Measurements from ENCODE around the gene RPGRIP1. TPM values are rescaled to one million over a fixed set of nuclear protein-coding genes. Genes with fewer than 3 reads are reported as not detected.
"Not testable (repeated sequence)": the region's sequence is repeated elsewhere in the genome, so short reads cannot be mapped to it uniquely, and the experiment has no call there.

RPGRIP1 gene
- total RNA-seq, 1 experiment from 2014 or later: 0.05 TPM

DNA sequence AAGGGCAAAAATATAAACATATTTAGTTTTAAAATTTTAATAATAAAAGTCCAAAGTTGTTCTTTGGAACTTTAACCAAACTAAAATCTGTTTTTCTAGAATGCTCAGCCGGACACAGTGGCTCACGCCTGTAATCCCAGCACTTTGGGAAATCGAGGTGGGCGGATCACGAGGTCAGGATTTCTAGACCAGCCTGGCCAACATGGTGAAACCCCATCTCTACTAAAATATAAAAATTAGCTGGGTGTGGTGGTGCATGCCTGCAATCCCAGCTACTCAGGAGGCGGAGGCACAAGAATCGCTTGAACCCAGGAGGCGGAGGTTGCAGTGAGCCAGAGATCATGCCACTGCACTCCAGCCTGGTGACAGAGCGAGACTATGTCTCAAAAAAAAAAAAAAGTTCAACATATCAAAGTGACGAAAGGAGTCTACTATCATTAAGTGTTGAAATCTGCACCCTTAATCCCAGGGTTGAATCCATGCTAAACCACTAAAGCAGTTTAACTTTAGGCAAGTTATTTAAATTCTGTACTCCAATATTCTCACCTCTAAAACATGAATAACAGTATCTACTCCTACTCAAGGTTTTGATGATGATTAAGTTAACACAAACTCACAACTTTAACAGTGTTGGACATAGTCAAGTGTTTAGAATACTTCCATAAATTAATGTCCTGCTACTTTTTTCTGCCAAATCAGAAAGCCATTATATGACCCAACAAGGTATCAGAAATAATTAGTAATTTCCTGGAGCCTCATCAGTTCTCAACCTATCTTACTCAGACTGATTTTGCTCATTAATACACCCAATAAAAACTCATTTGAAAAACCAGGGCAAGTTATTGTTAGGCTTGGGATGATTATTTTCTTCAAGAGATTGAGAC, 21.6 kb upstream of the RPGRIP1 start:
- DNase-seq (ENCODE audit: extremely low read depth, low read depth): no peak

DNA sequence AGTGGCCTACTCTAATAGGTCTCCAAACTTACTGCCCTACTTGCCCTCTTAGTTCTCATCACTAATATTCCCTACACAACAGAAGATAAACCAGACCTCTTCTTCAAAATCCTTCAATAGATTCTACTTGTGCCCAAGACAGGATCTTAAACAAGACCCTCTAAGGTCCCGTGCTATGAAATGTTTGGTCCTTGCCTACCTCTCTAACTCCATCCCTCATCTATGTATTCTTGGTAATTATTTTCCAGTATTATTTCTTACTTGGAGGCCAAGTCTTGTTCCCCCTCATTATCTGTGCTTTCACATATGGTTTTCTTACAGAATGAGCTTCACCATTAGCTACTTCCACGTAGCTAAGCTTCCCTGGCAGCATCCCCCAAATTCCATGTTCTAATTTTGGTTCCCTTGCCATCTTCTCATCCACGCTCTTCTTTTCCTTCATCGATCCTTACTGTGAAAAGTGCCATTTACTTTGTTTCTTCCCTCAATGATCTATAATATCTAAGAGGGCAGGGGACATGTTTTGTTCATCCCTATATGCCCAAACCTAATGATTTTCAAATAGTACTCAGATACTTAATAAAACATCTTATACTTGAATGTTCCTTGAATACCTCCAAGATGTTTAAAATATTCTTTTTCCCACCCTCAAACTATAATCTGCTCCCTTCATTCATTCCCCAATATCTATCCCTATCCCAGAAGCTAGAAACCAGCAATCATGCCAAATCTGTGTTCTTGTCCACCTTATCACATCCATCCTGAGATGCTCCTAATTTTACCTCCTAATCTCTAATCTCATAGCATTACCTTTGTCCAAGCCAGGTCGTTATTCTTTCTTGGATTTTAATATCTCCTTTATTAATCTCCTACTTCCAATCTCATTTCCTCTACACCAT, 20.7 kb upstream of the RPGRIP1 start:
- no peak for DNase-seq (ENCODE audit: extremely low read depth, low read depth)

DNA sequence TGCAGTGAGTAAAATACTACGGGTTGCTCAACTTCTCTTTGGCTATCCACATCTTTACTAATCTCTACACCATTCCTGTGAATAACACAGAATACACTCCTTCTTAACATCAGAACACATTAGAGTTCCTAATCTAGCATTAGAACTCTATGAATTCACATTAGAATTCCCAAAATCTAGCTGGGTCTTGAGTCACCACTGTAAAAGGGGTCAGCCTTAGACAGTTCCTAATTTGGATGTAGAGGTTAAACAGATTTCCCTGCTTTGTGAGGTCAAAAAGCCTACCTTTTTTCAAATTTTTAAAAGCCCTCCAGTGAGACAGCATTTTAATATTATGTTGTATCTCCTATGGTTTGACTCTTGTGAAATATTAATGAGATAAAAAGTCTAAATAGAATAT, 18.1 kb upstream of the RPGRIP1 start:
- no peak for DNase-seq (ENCODE audit: extremely low read depth, low read depth)

DNA sequence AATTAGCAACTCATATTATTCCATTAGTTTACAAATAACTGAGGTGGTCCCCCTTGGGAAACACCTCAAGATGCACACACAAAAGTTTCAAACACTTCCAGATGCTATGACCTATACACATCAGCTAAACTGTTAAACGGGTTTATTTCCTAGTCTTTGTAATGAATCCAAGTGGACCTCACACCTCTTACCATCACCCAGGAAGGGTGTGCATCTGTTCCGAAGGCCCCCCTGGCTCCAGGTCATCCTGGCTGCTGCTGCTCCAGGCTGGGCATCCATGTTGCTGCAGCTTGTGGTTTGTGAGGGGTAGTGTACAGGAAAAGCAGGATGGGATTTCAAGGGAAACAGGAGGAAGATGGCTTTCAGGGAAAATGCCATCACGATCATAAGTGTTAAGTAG, 17.5 kb upstream of the RPGRIP1 start:
- no peak for DNase-seq (ENCODE audit: extremely low read depth, low read depth)

DNA sequence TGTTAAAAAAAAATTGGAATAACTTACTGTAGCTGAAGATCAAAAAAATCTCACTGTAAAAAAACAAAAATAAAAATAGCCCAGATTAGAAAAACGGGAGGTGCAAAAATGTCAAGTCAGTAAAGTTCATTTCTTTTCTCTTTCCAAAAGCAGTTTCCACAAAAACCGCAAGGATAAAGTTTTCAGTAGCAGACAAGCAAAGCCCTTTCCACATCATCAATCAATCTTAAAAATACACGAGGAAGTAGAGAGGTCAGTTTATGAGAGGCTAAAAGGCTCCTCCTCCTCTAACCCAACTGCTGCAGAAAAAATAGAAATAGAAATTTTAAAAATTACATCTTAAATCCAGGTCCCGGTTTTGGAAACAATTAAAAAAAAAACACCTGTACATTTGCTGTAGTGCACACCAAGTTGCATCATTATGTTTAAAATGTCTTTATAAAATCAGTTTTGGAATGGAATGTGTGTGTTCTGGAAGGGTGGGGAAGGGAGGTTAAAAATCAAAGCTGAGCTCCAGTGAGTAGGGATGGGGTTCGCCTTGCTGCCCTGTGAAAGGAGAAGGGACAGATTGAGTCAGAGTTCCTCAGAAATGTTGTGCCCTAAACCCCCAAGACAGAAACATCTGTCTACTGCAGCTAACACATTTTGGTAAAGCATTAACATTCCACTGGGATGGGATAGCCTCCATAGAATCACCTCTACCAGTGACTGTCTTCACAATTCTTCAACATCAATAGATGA, 16.4 kb upstream of the RPGRIP1 start:
- DNase-seq (ENCODE audit: extremely low read depth, low read depth): no peak

DNA sequence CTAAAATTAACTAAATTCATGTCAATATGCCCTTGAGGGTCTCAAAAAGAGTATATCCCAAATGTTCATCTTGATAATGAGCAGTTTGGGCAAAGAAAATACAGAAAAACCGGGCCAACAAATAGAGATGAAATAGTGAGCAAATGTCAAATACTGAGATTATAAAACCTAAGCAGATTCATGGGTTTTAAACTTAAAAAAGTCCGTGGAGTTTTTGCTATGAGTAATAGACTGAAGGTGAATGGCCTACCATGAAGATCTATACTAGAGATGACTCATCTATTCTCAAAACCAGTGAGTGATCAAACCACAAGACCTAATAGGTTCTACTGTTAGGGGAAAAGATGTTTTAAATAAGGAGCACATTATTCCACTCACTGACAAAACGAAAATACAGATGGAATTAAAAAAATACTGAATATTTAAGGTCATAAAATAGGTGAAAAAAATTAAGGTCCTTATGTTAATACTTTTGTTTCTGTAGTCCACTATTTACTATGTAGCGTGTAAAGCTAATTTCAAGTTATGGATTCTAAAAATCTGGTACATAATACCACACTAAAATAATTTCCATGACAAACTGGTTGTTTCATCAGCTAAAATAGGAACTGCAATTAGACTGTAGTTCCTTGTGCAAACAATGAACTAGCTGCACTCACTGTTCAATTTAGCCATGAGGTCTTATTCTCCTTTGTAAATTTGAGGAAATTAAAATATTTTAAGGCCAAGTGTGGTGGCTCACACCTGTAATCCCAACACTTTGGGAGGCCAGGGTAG, 15.7 kb upstream of the RPGRIP1 start:
- DNase-seq (ENCODE audit: extremely low read depth, low read depth): no peak

DNA sequence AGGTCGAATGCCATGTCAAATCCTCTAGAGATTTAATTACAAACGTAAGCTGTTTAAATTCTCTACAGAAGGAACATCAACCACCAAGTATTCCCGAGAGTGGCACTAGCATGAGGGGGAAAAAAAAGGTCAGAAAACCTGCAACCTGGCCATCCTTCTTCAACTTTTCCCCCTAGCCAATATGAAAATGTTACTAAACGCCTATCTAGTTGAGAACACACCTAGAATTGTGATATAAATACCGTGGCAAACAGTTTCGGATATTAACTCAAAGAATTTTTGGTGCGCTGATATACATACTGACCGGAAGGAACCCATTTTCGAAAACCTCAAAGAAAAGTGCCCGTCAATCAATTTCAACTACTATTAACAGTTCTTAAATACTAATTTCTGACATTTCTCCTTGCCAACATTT, 12.4 kb upstream of the RPGRIP1 start:
- no peak for DNase-seq (ENCODE audit: extremely low read depth, low read depth)

DNA sequence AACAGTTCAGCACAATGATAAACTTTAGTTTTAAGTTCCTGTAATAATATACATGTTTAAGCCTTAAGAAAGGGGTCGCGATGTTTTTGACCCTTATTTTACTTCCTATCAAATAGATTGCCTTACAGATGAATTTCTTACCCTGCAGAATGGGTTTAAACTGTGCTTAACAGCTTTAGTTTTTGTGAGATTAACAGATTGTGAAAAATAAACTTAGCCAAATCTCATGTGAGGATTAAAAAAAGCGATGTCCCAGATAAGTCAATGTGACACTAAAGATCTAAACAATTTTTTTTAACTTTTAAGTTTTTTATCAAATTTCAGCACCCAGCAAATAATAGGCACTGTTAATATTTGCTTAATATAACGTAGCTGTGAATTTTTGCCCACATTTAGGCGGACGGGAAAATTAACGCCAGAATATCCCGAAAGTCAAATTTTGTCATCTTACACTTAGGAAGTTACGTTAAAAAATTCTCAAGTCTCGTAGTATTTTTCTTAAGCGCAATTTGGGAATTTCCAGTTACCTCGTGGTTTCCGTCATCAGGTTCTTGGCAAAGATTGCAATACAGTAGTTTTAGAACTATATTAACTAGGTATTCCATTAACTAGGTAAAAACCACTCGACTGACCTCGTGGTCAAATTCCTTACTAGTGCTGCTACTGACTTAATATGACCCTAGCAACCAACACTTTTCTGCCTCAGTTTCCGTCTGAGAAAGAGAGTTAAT, 11.8 kb upstream of the RPGRIP1 start:
- no peak for DNase-seq (ENCODE audit: extremely low read depth, low read depth)

DNA sequence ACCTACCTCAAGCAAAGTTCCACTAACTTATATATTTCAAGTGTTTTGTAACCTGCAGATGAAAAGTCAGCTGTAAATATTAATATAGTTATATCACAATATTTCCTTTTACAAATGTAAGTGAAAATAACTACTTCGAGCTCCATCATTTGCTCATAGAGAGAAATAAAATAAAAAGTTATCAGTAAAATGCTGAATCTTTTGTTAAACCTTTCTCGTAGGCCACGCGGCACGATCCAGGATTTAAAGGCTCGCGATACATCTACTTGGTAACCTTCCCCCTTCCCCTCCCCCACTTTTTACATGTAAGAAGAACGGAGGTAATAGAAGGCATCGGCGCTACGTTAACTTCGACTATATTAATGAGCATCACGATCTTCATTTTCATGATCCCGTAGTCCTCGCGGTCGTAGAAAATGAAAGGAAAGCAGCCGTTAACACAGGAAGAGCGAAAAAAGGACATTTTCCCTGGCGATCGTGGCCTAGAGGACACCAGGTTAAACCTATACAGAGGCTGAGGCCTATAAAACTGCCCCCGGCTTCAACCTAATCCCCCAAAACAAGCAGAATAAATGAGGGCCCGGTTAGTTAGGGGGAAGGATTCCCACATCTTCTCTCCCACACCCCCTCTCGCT, 11.1 kb upstream of the RPGRIP1 start:
- peak; percentile 56 for DNase-seq (ENCODE audit: extremely low read depth, low read depth)

DNA sequence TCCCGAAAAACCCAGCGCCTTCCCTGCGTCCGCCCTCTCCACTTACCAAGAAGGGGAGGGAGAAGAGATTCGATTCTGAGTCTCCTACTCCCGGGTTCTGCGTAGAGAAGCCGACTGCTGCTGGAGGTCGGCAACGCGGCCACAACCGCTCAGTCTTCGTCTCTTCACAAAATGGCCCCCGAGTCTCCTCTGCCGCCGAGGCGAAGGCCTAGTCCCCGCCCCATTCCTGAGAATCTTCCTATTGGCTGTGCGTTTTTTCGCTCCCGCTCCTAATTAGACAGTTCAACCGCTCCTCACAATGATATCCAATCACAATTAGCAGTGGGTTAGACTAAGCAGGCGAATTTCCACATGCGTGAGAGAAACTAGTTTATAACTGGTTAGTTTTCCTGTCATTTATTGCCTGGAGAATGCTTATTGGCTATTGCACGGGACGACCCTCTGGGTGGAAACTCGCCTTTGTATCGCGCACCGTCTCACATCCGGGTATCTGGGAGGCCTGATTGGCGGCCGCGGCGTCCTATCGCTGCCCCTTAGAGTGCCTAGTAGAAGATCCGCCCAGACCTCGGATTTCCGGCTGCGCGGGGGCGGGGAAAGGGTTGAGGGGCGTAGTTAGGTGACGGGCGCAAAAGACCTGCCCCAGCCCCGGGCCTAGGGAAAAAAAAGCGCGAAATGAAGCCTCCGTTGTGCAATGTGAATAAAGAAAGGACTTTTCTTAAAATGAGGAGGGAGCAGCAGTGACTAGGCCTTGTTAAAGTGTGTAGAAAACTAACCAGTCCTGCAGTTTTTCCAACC, 10.4 kb upstream of the RPGRIP1 start, which contains the start of gene HNRNPC:
Gene HNRNPC, minus strand, starts transcription at position 191 of the 795 bp plus-strand sequence. CDS start 35,249 bp downstream, outside the sequence.
- DNase-seq (ENCODE audit: extremely low read depth, low read depth): peak; percentile 100

DNA sequence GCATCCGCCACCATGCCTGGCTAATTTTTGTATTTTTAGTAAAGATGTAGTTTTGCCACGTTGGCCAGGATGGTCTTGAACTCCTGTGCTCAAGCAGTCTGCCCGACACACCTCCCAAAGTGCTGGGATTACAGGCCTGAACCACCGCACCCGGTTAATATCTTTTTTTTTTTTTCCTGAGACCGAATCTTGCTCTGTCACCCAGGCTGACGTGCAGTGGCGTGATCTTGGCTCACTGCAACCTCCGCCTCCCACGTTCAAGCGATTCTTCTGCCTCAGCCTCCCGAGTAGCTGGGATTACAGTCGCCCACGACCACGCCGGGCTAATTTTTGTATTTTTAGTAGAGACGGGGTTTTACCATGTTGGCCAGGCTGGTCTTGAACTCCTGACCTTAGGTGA, 7.2 kb upstream of the RPGRIP1 start:
- DNase-seq (ENCODE audit: extremely low read depth, low read depth): not testable (repeated sequence)

DNA sequence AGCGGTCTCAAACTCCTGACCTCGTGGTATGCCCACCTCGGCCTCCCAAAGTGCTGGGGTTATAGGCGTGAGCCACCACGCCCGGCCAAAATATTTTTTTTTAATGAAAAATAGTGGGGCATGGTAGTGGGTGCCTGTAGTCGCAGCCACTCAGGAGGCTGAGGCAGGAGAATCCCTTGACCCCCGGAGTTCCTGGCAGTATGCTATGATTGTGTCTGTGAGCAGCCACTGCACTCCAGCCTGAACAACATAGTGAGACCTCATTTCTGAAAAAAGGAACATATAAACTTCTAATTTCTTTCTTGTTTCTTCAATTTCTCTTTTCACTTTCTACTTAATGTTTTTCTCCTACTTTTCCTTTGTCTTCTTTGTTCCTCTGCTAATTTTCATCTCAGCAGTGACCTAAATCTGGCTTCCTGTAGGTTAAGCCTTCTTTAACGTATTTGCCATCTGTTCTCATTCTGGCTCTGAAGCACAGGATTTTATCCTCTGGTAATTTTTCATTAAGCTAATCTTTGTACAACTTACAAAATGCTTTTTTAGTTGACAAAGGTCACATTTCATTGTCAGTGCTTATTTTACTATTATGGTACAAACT, 4.5 kb upstream of the RPGRIP1 start:
- no peak for DNase-seq (ENCODE audit: extremely low read depth, low read depth)

DNA sequence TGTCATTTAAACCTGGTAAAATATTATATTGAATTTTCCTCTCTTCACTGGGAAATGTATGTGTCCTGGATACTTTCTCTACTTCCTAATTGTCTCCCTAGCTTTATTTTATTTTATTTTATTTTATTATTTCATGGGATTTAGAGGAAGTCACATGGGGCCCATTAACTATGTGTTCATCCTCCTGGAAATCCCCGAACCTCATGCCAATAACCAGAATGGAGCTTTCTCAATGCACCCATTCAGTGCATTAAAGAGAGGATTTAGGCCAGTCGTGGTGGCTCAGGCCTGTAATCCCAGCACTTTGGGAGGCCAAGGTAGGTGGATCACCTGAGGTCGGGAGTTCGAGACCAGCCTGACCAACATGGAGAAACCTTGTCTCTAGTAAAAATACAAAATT, 1.3 kb upstream of the RPGRIP1 start:
- no peak for DNase-seq (ENCODE audit: extremely low read depth, low read depth)

DNA sequence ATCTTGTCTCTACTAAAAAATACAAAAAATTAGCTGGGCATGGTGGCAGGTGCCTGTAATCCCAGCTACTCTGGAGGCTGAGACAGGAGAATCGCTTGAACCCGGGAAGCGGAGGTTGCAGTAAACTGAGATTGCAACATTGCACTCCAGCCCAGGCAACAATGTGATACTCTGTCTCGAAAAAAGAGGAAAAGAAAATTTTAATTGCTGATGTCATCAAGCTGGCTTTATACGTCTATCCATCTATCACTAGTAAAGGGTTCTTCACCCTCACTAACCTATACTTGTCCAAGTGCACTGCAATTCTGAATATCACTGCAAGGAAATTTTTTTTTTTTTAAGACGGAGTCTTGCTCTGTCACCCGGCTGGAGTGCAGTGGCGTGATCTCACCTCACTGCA, 2.0 kb downstream of the RPGRIP1 start:
- DNase-seq (ENCODE audit: extremely low read depth, low read depth): not testable (repeated sequence)

DNA sequence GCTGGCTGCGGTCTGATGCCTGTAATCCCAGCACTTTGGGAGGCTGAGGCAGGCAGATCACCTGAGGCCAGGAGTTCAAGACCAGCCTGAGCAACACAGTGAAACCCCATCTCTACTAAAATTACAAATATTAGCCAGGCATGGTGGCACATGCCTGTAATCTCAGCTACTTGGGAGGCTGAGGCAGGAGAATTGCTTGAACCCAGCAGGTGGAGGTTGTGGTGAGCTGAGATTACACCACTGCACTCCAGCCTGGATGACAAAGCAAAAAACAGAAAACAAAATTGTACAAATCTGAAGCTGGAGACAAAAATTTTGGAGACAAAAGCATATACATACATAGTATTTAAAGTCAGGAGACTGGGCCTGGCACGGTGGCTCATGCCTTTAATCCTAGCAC, 6.6 kb downstream of the RPGRIP1 start:
- DNase-seq (ENCODE audit: extremely low read depth, low read depth): not testable (repeated sequence)

DNA sequence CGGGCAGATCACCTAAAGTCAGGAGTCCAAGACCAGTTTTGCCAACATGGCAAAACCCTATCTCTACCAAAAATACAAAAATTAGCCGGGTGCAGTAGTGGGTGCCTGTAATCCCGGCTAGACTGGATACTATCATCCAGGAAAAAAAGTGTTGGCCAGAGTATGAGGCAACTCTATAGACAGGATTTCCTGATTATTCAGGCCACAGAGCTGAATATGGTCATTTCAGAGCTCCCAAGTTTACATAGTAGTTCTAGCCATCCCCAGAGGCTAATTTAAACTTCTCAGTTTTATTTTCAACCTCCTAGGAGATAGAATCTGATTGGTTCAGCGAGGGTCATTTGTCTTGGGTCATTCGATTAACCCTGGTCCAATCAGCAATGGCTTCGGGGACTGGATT, 7.3 kb downstream of the RPGRIP1 start:
- no peak for DNase-seq (ENCODE audit: extremely low read depth, low read depth)

DNA sequence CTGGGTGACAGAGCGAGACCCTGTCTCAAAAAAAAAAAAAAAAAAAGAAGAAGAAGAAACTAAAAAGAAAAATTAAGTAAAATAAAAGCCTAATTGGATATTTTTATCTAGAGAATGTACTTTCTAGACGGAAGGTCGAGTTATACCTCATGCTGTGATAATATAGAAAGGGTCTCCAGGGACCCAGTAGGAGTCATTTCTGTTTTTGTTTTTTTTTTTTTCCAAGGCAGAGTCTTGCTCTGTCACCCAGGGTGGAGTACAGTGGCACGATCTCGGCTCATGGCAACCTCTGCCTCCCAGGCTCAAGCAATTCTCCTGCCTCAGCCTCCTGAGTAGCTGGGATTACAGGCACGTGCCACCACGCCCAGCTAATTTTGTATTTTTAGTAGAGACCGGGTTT, 14.1 kb downstream of the RPGRIP1 start:
- DNase-seq (ENCODE audit: extremely low read depth, low read depth): not testable (repeated sequence)

DNA sequence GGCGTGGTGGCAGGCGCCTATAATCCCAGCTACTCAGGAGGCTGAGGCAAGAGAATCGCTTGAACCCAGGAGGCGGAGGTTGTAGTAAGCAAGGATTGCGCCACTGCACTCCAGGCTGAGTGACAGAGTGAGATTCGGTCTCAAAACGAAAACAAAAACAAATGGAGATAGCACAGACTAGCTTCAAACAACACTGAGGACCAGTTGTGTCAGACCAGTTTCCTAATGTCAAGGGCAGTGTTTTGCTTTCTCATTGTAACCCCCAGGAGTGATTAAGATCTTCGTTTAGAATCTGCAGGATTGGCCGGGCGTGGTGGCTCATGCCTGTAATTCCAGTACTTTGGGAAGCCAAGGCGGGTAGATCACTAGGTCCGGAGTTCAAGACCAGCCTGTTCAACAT, 18.5 kb downstream of the RPGRIP1 start:
- DNase-seq (ENCODE audit: extremely low read depth, low read depth): no peak

Data from NCI-H460 (cell line).